Thoracic aorta (tissue), 2 donors: Measurements from ENCODE around the gene S100A1. TPM values are rescaled to one million over a fixed set of nuclear protein-coding genes. Genes with fewer than 3 reads are reported as not detected.

ENCODE experiments used
- ATAC-seq: fragments of 150-250 bp; one replicate; pipeline ENCODE4 v1.8.0; 2017; ENCODE audit warnings: low read depth; ENCODE audit not compliant: insufficient number of reproducible peaks, low FRiP score
- DNase-seq: peaks from one replicate; pipeline ENCODE4 v3.0.0-alpha.2; 2020; ENCODE audit warnings: low spot score
- H3K27ac ChIP-seq, 2 donors: fragments of 200-600 bp; sonication (generic); 1 replicate in 1 of 2; 2 replicates in 1 of 2; pipeline ENCODE4 v1.5.1; 2016; ENCODE audit warnings: mild to moderate bottlenecking in 2 of 2, moderate library complexity in 2 of 2
- H3K27me3 ChIP-seq: fragments of 200-600 bp; sonication (generic); replicated peaks from 2 replicates; pipeline ENCODE4 v1.6.0; 2016; ENCODE audit warnings: mild to moderate bottlenecking; ENCODE audit not compliant: insufficient read depth
- H3K36me3 ChIP-seq: fragments of 200-600 bp; sonication (generic); one replicate; pipeline ENCODE4 v1.5.1; 2016
- H3K4me1 ChIP-seq, 2 donors: fragments of 200-600 bp; sonication (generic); 1 replicate in 1 of 2; 2 replicates in 1 of 2; pipeline versions ENCODE4 v1.5.1 to v1.6.0; 2016; ENCODE audit warnings: low read depth in 2 of 2, mild to moderate bottlenecking in 1 of 2; ENCODE audit not compliant: control insufficient read depth in 1 of 2
- H3K4me3 ChIP-seq: fragments of 200-600 bp; sonication (generic); 2 replicates; pipeline ENCODE4 v1.5.1; 2016; ENCODE audit warnings: mild to moderate bottlenecking
- H3K9me3 ChIP-seq: fragments of 200-600 bp; sonication (generic); 2 replicates; pipeline ENCODE4 v1.5.1; 2016
- total RNA-seq, 2 donors: library from RNA; depleted of rRNA; stranded (reverse); fragments of >200 nt; gene quantifications; one replicate each; pipeline versions ENCODE4 v1.1.0 to v1.2.3, GENCODE V29; 2016
- TF ChIP-seq, protein P1 (sequence below): fragments of 200-600 bp; sonication (generic); IDR thresholded peaks from one replicate; pipeline ENCODE4 v1.5.1; 2019; ENCODE audit warnings: antibody characterized with exemption

The S100A1 gene
- total RNA-seq, 2 donors from 2014 or later = not detected

DNA sequence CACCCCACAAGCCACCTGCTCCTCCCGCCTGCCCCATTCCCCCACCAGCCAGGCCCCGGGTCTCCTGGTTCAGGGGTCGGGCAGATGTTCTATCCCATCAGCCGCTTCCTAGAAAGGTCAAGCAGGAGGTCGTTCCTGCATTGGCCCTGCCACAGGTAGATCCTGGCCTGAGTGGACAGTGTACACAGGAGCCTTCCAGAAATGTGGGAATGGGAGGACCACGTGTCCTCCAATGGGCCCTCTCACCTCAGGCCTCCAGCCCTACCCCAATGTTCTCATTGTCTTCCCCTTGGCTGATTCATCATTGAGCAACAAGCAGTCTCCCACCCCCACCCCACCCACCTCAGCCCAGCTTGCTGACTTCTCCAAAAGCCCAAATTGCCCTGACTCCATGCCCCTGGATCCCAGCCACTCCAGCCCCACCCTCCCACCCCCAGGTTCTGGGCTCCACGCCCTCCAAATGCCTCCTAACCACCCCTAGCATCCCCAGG is 17.4 kb upstream of the S100A1 start:
- H3K4me3 ChIP-seq = peak overlapping the region; percentile 23
- no peaks in the 10 kb centered on the region for H3K27me3 ChIP-seq
- peaks cover 20 to 51% of the 10 kb centered on the region in 2 donors for H3K4me1 ChIP-seq
- DNase-seq = no peak
- ATAC-seq = no peak
- H3K9me3 ChIP-seq = no peaks in the 10 kb centered on the region
- H3K36me3 ChIP-seq = peaks cover 15% of the 10 kb centered on the region
- TF ChIP-seq, protein P1, sequence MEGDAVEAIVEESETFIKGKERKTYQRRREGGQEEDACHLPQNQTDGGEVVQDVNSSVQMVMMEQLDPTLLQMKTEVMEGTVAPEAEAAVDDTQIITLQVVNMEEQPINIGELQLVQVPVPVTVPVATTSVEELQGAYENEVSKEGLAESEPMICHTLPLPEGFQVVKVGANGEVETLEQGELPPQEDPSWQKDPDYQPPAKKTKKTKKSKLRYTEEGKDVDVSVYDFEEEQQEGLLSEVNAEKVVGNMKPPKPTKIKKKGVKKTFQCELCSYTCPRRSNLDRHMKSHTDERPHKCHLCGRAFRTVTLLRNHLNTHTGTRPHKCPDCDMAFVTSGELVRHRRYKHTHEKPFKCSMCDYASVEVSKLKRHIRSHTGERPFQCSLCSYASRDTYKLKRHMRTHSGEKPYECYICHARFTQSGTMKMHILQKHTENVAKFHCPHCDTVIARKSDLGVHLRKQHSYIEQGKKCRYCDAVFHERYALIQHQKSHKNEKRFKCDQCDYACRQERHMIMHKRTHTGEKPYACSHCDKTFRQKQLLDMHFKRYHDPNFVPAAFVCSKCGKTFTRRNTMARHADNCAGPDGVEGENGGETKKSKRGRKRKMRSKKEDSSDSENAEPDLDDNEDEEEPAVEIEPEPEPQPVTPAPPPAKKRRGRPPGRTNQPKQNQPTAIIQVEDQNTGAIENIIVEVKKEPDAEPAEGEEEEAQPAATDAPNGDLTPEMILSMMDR = no peak
- peak overlapping the region in 1 of 2 donors; percentile 96 for H3K27ac ChIP-seq

GRCh38 chr1:153611356-153611755 is 16.9 kb upstream of the S100A1 start:
- H3K9me3 ChIP-seq = no peaks in the 10 kb centered on the region
- no peak for ATAC-seq
- H3K36me3 ChIP-seq = peaks cover 14% of the 10 kb centered on the region
- no peaks in the 10 kb centered on the region for H3K27me3 ChIP-seq
- H3K27ac ChIP-seq = peak overlapping the region in 1 of 2 donors; percentile 96
- TF ChIP-seq, protein P1 = no peak
- no peak for DNase-seq
- peaks cover 20 to 51% of the 10 kb centered on the region in 2 donors for H3K4me1 ChIP-seq
- H3K4me3 ChIP-seq = peak overlapping the region; percentile 87

GRCh38 chr1:153612111-153612754 is 16.0 kb upstream of the S100A1 start:
- no peaks in the 10 kb centered on the region for H3K9me3 ChIP-seq
- DNase-seq = no peak
- peak overlapping the region; percentile 81 to 96 for H3K27ac ChIP-seq
- ATAC-seq = no peak
- no peaks in the 10 kb centered on the region for H3K27me3 ChIP-seq
- TF ChIP-seq, protein P1 = no peak
- H3K4me3 ChIP-seq = peak overlapping the region; percentile 87
- peaks cover 6% of the 10 kb centered on the region for H3K36me3 ChIP-seq
- peaks cover 20 to 49% of the 10 kb centered on the region in 2 donors for H3K4me1 ChIP-seq

DNA sequence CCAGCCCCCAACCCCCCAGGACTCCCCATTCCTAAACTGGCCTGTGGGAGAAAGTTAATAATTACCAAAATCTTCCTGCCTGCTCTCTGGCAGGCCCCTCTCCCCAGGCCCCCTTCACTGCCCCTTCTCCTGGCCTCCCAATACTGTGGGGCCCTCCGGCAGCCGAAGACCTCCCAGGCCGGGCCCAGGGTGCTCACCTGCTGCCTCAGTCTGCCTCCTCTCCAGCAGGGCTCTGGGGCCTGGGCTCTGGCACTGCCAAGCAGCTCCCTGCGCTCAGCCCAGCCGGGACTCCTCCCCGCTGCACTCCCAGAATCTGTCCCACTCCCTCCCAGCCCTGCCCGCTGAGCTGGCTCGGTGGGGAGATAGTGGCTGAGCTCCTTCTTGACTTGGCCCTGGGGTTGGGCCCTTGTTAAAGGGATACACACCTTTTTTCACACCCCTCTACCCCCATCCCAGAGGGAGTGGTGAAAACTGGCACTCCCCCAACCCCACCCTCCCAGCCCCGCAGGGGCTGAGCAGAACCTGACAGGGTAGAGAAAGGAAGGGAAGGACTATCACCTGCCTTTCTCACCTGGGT is 15.4 kb upstream of the S100A1 start, which contains the start of gene S100A16:
Gene S100A16, minus strand, starts transcription at position 383 of the 577 bp plus-strand sequence. CDS start 4,986 bp downstream, outside the sequence.
- Histone ChIP-seq H3K4me3 (peak within 1 kb of the TSS; percentile 87), H3K36me3 (no peaks in the 10 kb centered on the region), H3K4me1 (peaks cover 20 to 43% of the 10 kb centered on the region in 2 donors), H3K27ac (peak within 1 kb of the TSS; percentile 81 to 96), H3K9me3 (no peaks in the 10 kb centered on the region), H3K27me3 (no peaks in the 10 kb centered on the region)
- TF ChIP-seq, protein P1 = no peak
- ATAC-seq = no peak
- peak; percentile 60 for DNase-seq

- TF ChIP-seq, protein P1 = no peak
- peaks cover 15 to 38% of the 10 kb centered on the region in 2 donors for H3K4me1 ChIP-seq
- peak overlapping the region; percentile 81 to 96 for H3K27ac ChIP-seq
- H3K4me3 ChIP-seq = peak overlapping the region; percentile 87
- no peaks in the 10 kb centered on the region for H3K9me3 ChIP-seq
- no peaks in the 10 kb centered on the region for H3K36me3 ChIP-seq
- H3K27me3 ChIP-seq = no peaks in the 10 kb centered on the region
- ATAC-seq (no peak), DNase-seq (no peak)
Measured at GRCh38 chr1:153613406-153613805, 14.8 kb upstream of the S100A1 start.
